OCI-LY1 (cell line): ENCODE results near the gene GPR39.

Experiments
- CTCF ChIP-seq: fragments of 200-600 bp; sonication (generic), shearing (Covaris generic); IDR thresholded peaks from 2 replicates; pipeline ENCODE4 v1.5.1; 2017; ENCODE audit warnings: mild to moderate bottlenecking, antibody characterized with exemption, low read length, moderate library complexity, mixed read lengths
- EZH2 ChIP-seq: fragments of 200-600 bp; sonication (generic), shearing (Covaris generic); IDR thresholded peaks from 2 replicates; pipeline ENCODE4 v1.8.0; 2017; ENCODE audit warnings: borderline replicate concordance, mixed run types, mild to moderate bottlenecking, antibody characterized with exemption, low read length, moderate library complexity, mixed read lengths

GRCh38 chr2:132414081-132414480 is 2.5 kb upstream of the GPR39 start:
- TF ChIP-seq EZH2 = no peak
- no peak for TF ChIP-seq CTCF
